OCI-LY7 (cell line): ENCODE measurements around the gene RSPH1. TPM values are rescaled to one million over a fixed set of nuclear protein-coding genes. Genes with fewer than 3 reads are reported as not detected.

Experiments
- BruUV-seq: library from RNA; stranded (reverse); fragments of 400-500 nt; replicated peaks from 2 replicates; lab custom pipeline; 2021; lab: Mats Ljungman, UMichigan
- CTCF ChIA-PET: fragments of 300-600 bp; sonication (Branson Sonifier 250); formaldehyde crosslinking; loops from one replicate; lab custom pipeline; 2022; ENCODE audit warnings: antibody characterized with exemption; ENCODE audit not compliant: unreplicated experiment; lab: Charles Lee
- POLR2A ChIA-PET: fragments of 300-600 bp; sonication (Branson Sonifier 250); formaldehyde crosslinking; loops from one replicate; lab custom pipeline; 2022; ENCODE audit warnings: antibody characterized with exemption; lab: Charles Lee
- DNase-seq: peaks from one replicate; pipeline ENCODE4 v3.0.0-alpha.2; 2015; ENCODE audit warnings: low spot score
- H2AFZ ChIP-seq: fragments of 200-600 bp; sonication (generic), shearing (Covaris generic); 2 replicates; pipeline ENCODE4 v1.6.1; 2014; ENCODE audit warnings: mild to moderate bottlenecking, antibody characterized with exemption, low read length, moderate library complexity
- H3K27ac ChIP-seq: fragments of 200-600 bp; sonication (generic); 2 replicates; pipeline ENCODE4 v1.5.1; 2014; ENCODE audit warnings: mixed run types, low read depth, mild to moderate bottlenecking, moderate library complexity, low read length, inconsistent platforms; ENCODE audit not compliant: poor library complexity, severe bottlenecking
- H3K36me3 ChIP-seq: fragments of 200-600 bp; sonication (generic); 2 replicates; pipeline ENCODE4 v1.6.1; 2014; ENCODE audit warnings: mild to moderate bottlenecking, antibody characterized with exemption, low read length, moderate library complexity, mixed read lengths; ENCODE audit not compliant: insufficient read depth
- H3K4me1 ChIP-seq: fragments of 200-600 bp; sonication (generic); 2 replicates; pipeline ENCODE4 v1.5.1; 2014; ENCODE audit warnings: mild to moderate bottlenecking, low read length; ENCODE audit not compliant: insufficient read depth, poor library complexity, severe bottlenecking
- H3K4me2 ChIP-seq: fragments of 200-600 bp; sonication (generic); 2 replicates; pipeline ENCODE4 v1.6.1; 2014; ENCODE audit warnings: mild to moderate bottlenecking, low read length
- H3K4me3 ChIP-seq: fragments of 200-600 bp; sonication (generic); 2 replicates; pipeline ENCODE4 v1.5.1; 2014; ENCODE audit warnings: mild to moderate bottlenecking, low read depth, low read length; ENCODE audit not compliant: poor library complexity, severe bottlenecking
- H3K79me2 ChIP-seq: fragments of 200-600 bp; sonication (generic); 2 replicates; pipeline ENCODE4 v1.6.1; 2016; ENCODE audit warnings: low read depth, mild to moderate bottlenecking, low read length, moderate library complexity, mixed read lengths; ENCODE audit not compliant: insufficient read depth
- H3K9me2 ChIP-seq: fragments of 200-600 bp; sonication (generic); 2 replicates; pipeline ENCODE4 v1.6.1; 2016; ENCODE audit warnings: mild to moderate bottlenecking, low read length, mixed read lengths; ENCODE audit not compliant: insufficient read depth
- H3K9me3 ChIP-seq: fragments of 200-600 bp; sonication (generic); 2 replicates; pipeline ENCODE4 v1.6.1; 2014; ENCODE audit warnings: mild to moderate bottlenecking, mixed run types, low read length, mixed read lengths
- H4K20me1 ChIP-seq: fragments of 200-600 bp; sonication (generic); 2 replicates; pipeline ENCODE4 v1.6.1; 2014; ENCODE audit warnings: mild to moderate bottlenecking, antibody characterized with exemption, low read length, moderate library complexity, mixed read lengths; ENCODE audit not compliant: insufficient read depth
- EZH2phosphoT487 ChIP-seq: fragments of 200-600 bp; sonication (generic); IDR thresholded peaks from 2 replicates; pipeline ENCODE4 v1.6.1; 2018; ENCODE audit warnings: low read depth, borderline replicate concordance, mild to moderate bottlenecking, mixed run types, antibody characterized with exemption, low read length, moderate library complexity, mixed read lengths
- intact Hi-C: fragments of 100-400 bp; cut with micrococcal nuclease; formaldehyde crosslinking; loops from one replicate; pipeline ENCODE4 v1.10.0; 2022; ENCODE audit not compliant: unreplicated experiment
- total RNA-seq, 2 experiments: library from RNA; depleted of rRNA in 1 of 2; stranded (reverse); fragments of >200 nt in 1 of 2; shearing (Covaris generic) in 1 of 2; gene quantifications; 2 replicates each; pipeline ENCODE4 v1.2.3, GENCODE V29; 2014 to 2022
- TF ChIP-seq, protein P1 (sequence below): fragments of 200-600 bp; sonication (generic); conservative IDR thresholded peaks from 2 replicates; pipeline ENCODE4 v1.5.1; 2014; ENCODE audit warnings: mild to moderate bottlenecking, antibody characterized with exemption, low read length, moderate library complexity, mixed read lengths

RSPH1 gene
- total RNA-seq, 2 experiments from 2014 or later, result 1.9 to 2.5 TPM

DNA sequence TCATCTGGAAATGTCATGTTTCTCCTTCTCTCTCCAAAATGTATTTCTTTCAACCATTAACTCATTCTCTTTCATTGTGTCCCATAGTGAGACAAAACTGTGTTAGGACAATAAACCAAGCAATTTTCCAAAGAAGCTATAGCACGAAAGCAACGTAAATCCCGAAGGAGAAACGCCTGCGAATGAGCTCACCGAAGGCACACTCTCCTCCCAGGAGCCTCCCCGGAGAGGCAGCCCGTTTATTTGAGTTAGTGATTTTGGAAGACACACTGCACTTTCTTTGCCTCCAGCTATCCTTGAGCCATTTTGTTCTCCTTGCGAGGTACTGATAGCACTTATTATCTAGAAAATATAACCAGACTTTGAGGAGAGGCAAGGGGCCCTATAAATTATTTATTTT lies 41.2 kb downstream of the RSPH1 start:
- Histone ChIP-seq H4K20me1 (no peaks in the 10 kb centered on the region), H3K9me2 (no peaks in the 10 kb centered on the region), H3K9me3 (peaks cover 9% of the 10 kb centered on the region; the same call in 1 of the 2 replicates), H3K36me3 (no peaks in the 10 kb centered on the region; the same call in 1 of the 2 replicates), H3K4me1 (peaks cover 32% of the 10 kb centered on the region), H2AFZ (no peak overlapping the region), H3K4me3 (no peak overlapping the region), H3K4me2 (no peak overlapping the region), H3K27ac (no peak overlapping the region), H3K79me2 (no peaks in the 10 kb centered on the region)
- TF ChIP-seq, protein P1, sequence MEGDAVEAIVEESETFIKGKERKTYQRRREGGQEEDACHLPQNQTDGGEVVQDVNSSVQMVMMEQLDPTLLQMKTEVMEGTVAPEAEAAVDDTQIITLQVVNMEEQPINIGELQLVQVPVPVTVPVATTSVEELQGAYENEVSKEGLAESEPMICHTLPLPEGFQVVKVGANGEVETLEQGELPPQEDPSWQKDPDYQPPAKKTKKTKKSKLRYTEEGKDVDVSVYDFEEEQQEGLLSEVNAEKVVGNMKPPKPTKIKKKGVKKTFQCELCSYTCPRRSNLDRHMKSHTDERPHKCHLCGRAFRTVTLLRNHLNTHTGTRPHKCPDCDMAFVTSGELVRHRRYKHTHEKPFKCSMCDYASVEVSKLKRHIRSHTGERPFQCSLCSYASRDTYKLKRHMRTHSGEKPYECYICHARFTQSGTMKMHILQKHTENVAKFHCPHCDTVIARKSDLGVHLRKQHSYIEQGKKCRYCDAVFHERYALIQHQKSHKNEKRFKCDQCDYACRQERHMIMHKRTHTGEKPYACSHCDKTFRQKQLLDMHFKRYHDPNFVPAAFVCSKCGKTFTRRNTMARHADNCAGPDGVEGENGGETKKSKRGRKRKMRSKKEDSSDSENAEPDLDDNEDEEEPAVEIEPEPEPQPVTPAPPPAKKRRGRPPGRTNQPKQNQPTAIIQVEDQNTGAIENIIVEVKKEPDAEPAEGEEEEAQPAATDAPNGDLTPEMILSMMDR, result no peak
- no peak for TF ChIP-seq EZH2phosphoT487
- BruUV-seq, result no TSS peak
- intact Hi-C loops, result loop anchor here (10.0 kb wide), 1 partner anchor 90 kb away; the partner anchor contains the start of gene TFF1
- POLR2A ChIA-PET, result interaction anchor here (0.6 to 1.4 kb wide), 3 partner anchors 13 to 380 kb away, joined by 3 to 6 read pairs (median 4); no protein-coding TSS in a partner anchor
- no peak for DNase-seq
- CTCF ChIA-PET, result interaction anchor here (0.5 to 1.6 kb wide), 3 partner anchors 59 to 82 kb away, joined by 3 to 5 read pairs (median 3); no protein-coding TSS in a partner anchor

DNA sequence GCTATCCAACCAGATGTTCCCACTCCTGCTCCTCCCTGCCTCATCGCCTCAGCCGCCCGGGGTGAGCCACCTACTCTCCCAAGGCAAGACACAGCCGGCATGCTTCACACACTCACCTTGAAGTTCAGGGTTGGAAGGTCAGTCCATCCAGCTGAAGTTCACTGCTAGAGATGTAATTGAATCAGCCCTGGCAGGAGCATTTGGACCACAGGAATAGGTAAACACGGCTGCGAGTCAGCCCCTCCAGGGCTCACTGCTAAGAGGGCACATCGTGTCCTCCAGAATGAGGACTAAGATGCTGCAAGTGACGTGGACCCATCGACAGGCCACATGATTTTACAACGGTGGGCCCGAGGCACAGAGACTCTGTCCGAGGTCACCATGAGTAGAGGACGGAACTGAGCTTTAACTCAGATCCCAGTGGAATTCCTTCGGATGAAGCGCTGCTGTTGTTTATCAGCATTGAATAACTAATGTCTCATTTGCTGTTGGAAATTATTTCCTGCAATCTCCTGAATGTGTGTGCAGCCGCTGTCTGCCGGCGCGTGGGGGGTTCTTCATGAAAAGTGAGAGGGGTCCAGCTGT lies 41.9 kb downstream of the RSPH1 start:
- no peaks in the 10 kb centered on the region for H3K79me2 ChIP-seq
- intact Hi-C loops, result loop anchor here (10.0 kb wide), 1 partner anchor 89 kb away; the partner anchor contains the start of gene TFF1
- peaks cover 29% of the 10 kb centered on the region for H3K4me1 ChIP-seq
- H2AFZ ChIP-seq, result no peak overlapping the region
- TF ChIP-seq EZH2phosphoT487, result no peak
- TF ChIP-seq, protein P1, result no peak
- no peak overlapping the region for H3K4me3 ChIP-seq
- no peaks in the 10 kb centered on the region; the same call in 1 of the 2 replicates for H3K36me3 ChIP-seq
- H3K4me2 ChIP-seq, result 0 out of 2 replicates have a peak overlapping the region, but pooled peaks have one; percentile 0
- BruUV-seq, result no TSS peak
- CTCF ChIA-PET, result interaction anchor here (1.6 kb wide), 1 partner anchor 83 kb away, joined by 5 read pairs; no protein-coding TSS in a partner anchor
- POLR2A ChIA-PET, result interaction anchor here (1.4 kb wide), 1 partner anchor 82 kb away, joined by 6 read pairs; no protein-coding TSS in a partner anchor
- DNase-seq, result no peak
- no peaks in the 10 kb centered on the region for H4K20me1 ChIP-seq
- peaks cover 5% of the 10 kb centered on the region; the same call in 1 of the 2 replicates for H3K9me3 ChIP-seq
- H3K27ac ChIP-seq, result no peak overlapping the region
- H3K9me2 ChIP-seq, result no peaks in the 10 kb centered on the region
